Measurements from ENCODE around the gene SORCS2. TPM values are rescaled to one million over a fixed set of nuclear protein-coding genes. Genes with fewer than 3 reads are reported as not detected.

SORCS2 gene
- total RNA-seq, 2 donors from 2014 or later, result 0.54 to 0.74 TPM

- no peak overlapping the region for H3K9ac ChIP-seq (ENCODE audit: low read depth in 2 of 2, low read length in 2 of 2)
- no peaks in the 10 kb centered on the region for H3K4me1 ChIP-seq
- H3K9me3 ChIP-seq, result no peaks in the 10 kb centered on the region
- no peaks in the 10 kb centered on the region for H3K27me3 ChIP-seq
- H3K4me3 ChIP-seq, result no peak overlapping the region
- intact Hi-C loops (cut with DNase I), result no loop called here
- TF ChIP-seq, protein P1, sequence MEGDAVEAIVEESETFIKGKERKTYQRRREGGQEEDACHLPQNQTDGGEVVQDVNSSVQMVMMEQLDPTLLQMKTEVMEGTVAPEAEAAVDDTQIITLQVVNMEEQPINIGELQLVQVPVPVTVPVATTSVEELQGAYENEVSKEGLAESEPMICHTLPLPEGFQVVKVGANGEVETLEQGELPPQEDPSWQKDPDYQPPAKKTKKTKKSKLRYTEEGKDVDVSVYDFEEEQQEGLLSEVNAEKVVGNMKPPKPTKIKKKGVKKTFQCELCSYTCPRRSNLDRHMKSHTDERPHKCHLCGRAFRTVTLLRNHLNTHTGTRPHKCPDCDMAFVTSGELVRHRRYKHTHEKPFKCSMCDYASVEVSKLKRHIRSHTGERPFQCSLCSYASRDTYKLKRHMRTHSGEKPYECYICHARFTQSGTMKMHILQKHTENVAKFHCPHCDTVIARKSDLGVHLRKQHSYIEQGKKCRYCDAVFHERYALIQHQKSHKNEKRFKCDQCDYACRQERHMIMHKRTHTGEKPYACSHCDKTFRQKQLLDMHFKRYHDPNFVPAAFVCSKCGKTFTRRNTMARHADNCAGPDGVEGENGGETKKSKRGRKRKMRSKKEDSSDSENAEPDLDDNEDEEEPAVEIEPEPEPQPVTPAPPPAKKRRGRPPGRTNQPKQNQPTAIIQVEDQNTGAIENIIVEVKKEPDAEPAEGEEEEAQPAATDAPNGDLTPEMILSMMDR (IDR thresholded peaks at IDR 0.05), result peak; percentile 23
- peak; percentile 55 for DNase-seq
- no peak overlapping the region for H3K27ac ChIP-seq
- no peaks in the 10 kb centered on the region for H3K36me3 ChIP-seq
Observed at GRCh38 chr4:7335344-7336066, 143.2 kb downstream of the SORCS2 start.

DNA sequence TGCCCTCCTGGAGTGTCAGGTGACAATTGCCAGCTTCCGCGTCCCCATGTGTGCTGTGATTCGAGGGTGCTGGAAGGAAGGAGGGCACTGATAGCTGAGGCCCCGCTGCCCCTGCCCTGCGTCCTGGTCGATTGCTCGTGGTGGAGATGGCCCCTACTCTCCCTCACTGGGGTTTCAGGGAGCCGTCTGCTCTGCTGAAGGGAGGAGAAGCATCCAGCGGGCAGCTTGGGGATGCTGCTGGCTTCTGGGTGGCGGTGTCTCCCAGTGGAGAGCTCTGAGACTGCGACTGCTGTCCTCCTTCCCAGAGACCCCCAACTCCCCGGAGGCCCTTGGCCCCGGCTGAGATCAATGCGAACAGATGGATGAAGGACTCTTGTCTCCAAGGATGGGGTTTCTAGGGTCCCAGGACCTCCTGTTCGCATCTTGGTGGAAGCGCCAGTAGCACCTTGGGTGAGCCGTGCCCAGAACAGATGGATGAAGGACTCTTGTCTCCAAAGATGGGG is 143.8 kb downstream of the SORCS2 start:
- no peaks in the 10 kb centered on the region for H3K4me1 ChIP-seq
- H3K27me3 ChIP-seq, result no peaks in the 10 kb centered on the region
- DNase-seq, result no peak
- H3K27ac ChIP-seq, result no peak overlapping the region
- H3K9ac ChIP-seq (ENCODE audit: low read depth in 2 of 2, low read length in 2 of 2), result no peak overlapping the region
- no peaks in the 10 kb centered on the region for H3K36me3 ChIP-seq
- intact Hi-C loops (cut with DNase I), result no loop called here
- H3K4me3 ChIP-seq, result no peak overlapping the region
- TF ChIP-seq, protein P1 (IDR thresholded peaks at IDR 0.05), result no peak
- H3K9me3 ChIP-seq, result no peaks in the 10 kb centered on the region

- no peak overlapping the region for H3K27ac ChIP-seq
- no peaks in the 10 kb centered on the region for H3K27me3 ChIP-seq
- TF ChIP-seq, protein P1 (IDR thresholded peaks at IDR 0.05), result no peak
- no peaks in the 10 kb centered on the region for H3K36me3 ChIP-seq
- H3K4me3 ChIP-seq, result no peak overlapping the region
- intact Hi-C loops (cut with DNase I), result no loop called here
- no peak for DNase-seq
- no peaks in the 10 kb centered on the region for H3K4me1 ChIP-seq
- H3K9me3 ChIP-seq, result no peaks in the 10 kb centered on the region
- H3K9ac ChIP-seq (ENCODE audit: low read depth in 2 of 2, low read length in 2 of 2), result no peak overlapping the region
Observed at GRCh38 chr4:7336732-7337131, 144.4 kb downstream of the SORCS2 start.

- Histone ChIP-seq H3K4me3 (no peak overlapping the region), H3K36me3 (no peaks in the 10 kb centered on the region), H3K27me3 (no peaks in the 10 kb centered on the region), H3K27ac (no peak overlapping the region), H3K4me1 (no peaks in the 10 kb centered on the region), H3K9ac (ENCODE audit: low read depth in 2 of 2, low read length in 2 of 2) (no peak overlapping the region), H3K9me3 (no peaks in the 10 kb centered on the region)
- no peak for DNase-seq
- intact Hi-C loops (cut with DNase I), result no loop called here
- TF ChIP-seq, protein P1 (IDR thresholded peaks at IDR 0.05), result no peak
Observed at GRCh38 chr4:7337196-7338058, 145.1 kb downstream of the SORCS2 start.

DNA sequence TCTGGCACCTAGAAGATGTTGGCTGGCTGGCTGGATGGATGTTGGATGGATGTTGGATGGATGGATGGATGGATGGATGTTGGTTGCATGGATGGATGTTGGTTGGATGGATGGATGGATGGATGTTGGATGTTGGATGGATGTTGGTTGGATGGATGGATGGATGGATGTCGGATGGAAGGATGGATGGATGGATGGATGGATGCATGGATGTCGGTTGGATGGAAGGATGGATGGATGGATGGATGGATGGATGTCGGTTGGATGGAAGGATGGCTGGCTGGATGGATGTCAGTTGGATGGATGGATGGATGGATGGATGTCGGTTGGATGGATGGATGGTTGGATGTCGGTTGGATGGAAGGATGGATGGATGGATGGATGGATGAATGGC is 145.7 kb downstream of the SORCS2 start:
- no peak for DNase-seq
- intact Hi-C loops (cut with DNase I), result no loop called here
- H3K27ac ChIP-seq, result no peak overlapping the region
- H3K4me3 ChIP-seq, result no peak overlapping the region
- no peak overlapping the region for H3K9ac ChIP-seq (ENCODE audit: low read depth in 2 of 2, low read length in 2 of 2)
- no peaks in the 10 kb centered on the region for H3K27me3 ChIP-seq
- no peaks in the 10 kb centered on the region for H3K9me3 ChIP-seq
- TF ChIP-seq, protein P1 (IDR thresholded peaks at IDR 0.05), result no peak
- H3K4me1 ChIP-seq, result no peaks in the 10 kb centered on the region
- H3K36me3 ChIP-seq, result no peaks in the 10 kb centered on the region
